ENCODE data around the gene TMEM245.

TMEM245 gene

DNA sequence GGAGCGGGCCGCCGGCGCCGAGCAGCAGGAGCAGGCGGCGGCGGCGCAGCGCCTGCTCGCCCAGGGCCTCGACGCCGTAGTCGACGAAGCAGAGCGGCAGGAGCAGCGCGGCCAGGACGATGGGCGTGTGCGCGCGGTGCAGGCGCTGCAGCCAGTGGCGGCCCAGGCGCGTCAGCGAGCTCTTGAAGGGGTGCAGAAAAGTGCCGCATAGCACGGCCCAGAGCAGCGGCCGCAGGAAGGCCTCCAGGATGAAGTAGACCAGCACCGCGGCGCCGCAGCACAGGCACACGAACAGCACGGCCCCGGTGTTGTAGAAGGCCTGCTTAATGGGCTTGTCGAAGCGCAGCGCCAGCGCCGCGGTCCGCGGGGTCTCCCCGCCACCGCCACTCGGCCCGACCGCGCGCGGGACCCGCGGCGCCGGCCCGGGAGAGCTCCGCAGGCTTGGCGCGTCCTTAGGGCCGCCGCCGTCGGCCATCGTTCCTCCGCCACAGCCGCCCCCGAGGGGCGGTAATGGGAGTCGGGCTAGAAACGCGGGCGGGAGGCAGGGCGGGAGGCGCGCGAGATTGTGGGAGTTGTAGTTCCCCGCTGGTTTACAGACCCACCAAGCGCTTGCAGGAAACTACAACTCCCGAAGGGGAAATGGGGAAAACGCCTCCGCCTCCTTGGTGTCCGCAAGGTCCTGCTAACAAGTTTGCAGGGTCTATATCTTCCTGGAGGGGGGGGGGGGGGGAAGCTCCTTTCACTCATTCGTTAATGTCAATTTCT is at the start of gene TMEM245:
Gene TMEM245, minus strand, starts transcription at position 509 of the 765 bp plus-strand sequence. Its CDS starts 34 bp downstream, at position 475.
- peak; percentile 92 for DNase-seq

GRCh38 chr9:109168170-109168569 is 48.4 kb upstream of the TMEM245 start:
- DNase-seq, result no peak

DNA sequence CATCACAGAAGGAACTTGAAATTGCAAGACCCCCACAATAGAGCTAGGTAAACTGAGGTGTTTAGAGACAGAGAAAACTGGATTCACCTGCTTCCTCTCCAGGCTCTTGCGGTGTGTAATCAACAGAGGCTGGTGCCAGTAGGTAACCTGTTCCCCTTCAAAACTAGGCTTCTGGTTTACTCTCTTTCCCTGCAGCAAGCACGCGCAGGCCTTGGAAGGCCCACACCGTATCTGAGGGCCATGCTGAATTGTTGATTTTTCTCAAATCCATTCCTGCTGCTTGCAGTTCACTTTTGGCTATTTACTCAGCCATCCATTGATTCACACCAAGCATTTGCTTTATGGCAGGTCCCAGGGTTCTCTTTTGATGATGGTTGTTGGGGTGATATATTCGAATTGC is 48.0 kb upstream of the TMEM245 start:
- no peak for DNase-seq

DNA sequence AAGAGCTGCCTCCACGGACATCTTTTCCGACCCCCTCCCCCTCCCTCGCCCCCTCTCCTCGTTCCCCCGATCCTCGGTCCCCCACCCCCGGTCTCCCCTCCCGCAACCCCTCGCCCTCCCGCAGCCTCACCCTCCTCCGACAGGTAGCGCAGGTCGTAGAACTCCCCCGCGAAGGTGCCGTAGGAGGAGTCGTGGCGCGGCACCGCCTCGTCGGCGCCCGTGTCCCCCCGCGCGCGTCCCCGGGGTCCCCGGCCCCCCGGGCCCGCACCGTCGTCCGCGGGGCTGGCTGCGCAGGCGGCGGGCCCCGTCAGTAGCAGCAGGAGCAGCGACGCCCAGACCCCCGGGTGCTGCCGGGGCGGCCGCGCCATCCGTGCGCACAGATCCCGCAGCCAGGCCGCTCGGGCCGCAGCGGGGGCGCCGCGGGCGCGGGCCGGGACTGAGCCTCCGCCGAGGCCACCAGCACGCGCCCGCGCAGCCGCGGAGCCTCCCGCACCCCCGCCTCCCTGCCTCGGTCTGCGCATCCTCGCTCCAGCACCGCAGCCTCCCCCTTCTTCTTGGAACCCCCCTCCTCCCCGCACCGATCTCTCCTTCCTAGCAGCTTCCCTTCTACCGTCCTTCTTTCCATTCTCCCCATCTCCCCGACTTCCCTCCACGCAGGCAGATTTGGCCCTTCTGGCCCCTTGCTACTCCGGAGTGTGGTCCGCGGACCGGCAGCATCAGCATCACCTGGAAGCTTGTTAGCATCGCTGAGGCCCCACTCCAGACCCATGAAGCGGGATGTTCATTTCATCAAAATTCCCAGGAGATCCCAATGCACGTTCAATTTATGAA is 47.2 kb upstream of the TMEM245 start, which contains the start of gene FRRS1L:
Gene FRRS1L, minus strand, starts transcription at position 479 of the 831 bp plus-strand sequence. Its CDS starts 111 bp downstream, at position 368.
- DNase-seq, result no peak

DNA sequence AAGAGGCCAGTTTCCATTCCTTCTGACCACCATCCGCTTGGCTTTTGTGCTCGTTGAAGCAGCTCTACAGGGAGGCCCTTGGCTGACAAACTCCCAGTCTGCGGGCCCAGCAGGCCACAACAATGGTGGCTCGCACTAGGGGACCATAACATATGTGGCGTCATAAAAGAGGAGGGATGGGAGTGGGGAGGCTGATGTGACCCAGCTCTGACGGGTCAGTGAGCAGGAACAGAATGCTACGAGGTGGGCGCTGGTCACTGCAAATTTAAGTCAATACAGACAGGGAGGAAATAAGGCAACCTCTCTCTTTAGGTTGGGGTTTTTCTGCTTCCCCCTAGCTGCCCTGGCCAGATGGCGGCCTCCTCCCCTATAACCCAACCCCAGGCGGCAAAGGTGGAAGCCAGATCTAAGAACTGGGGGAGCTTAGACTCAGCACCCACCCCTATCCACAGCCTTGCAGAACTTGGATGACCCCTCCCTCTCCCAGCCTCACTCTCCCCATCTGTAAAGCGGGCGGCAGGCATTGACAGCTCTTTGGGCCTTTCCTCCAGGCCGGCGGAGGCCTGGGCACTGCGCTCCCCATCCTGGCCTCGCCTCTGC is 46.5 kb upstream of the TMEM245 start:
- no peak for DNase-seq

DNA sequence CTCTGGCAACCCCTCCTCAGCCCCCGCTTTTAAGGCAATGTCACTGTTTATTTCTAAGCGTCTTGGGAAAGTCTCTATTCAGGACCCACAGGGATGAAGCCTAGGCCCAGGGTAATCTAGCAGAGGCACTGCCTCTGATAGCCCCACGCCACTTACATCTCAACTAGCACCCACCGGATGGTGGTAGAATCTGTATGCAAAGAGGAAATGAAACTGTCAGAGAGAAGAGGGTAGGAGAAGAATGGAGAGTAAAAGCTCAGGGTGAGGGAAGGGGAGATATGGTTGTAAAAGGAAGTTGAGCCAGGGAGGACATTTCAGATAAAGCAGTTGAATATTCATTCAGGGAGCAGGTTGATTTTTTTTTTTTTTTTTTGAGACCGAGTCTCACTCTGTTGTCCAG is 44.3 kb upstream of the TMEM245 start:
- DNase-seq, result no peak

- no peak for DNase-seq
These were observed 43.4 kb upstream of the TMEM245 start for GRCh38 chr9:109163194-109163593.

GRCh38 chr9:109162677-109163076 is 42.9 kb upstream of the TMEM245 start:
- no peak for DNase-seq

DNA sequence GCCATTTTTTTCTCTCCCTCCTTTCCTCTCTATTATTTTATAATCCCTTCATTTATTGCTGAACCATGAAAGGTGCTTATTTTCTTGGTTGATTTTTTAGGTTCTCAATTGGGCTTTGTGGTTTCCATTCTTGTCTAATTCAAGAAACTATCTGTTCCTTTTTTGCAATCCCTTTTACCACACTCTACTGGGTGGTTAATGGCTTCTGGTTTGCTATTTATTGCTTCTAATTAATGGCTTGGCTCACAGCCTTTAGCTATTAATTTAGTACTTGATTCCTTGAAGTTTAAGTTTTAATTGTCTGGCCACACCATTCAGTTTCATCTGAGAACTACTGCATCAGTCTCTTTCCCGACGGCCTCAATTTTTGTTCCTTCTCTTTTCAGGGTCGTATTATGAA is 41.7 kb upstream of the TMEM245 start:
- DNase-seq, result no peak

- no peak for DNase-seq
These were observed 39.8 kb upstream of the TMEM245 start for GRCh38 chr9:109159583-109159982.

- DNase-seq, result no peak
These were observed 38.9 kb upstream of the TMEM245 start for GRCh38 chr9:109158651-109159050.

DNA sequence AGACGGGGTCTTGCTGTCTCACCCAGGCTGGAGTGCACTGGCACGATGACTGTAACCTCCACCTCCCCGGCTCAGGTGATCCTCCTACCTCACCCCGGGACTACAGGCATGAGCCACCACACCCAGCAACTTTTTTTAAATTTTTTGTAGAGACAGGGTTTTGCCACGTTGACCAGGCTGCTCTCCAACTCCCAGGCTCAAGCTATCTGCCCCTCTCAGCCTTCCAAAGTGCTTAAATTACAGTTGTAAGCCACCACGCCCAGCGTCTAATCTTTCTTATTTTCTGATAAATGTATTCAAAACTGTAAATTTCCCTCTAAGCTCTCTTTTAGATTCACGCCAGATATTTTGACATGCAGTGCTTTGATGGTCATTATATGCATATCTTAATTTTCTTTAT is 37.0 kb upstream of the TMEM245 start:
- DNase-seq, result no peak

DNA sequence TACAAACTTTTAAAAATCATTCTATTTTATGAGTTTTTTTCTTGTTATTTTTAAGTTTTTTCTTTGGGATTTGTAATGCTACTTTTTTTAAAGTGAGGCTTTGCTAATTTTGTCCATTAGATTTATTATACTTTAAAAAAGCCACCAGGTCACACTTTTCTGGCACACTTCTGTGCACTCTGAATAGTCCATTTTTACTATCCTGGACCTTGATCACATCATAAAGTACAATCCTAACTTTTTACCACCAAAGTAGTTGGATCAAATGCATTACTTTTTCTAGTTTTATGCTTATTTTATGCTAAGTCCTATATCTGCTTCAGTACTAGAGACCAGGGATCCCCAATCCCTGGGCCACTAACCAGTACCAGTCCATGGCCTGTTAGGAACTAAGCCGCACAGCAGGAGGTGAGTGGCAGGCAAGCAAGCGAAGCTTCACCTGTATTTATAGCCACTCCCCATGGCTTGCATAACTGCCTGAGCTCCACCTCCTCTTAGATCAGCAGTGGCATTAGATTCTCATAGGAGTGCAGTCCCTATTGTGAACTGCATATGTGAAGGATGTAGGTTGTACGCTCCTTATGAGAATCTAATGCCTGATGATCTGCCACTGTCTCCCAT is 31.3 kb upstream of the TMEM245 start:
- no peak for DNase-seq

GRCh38 chr9:109149722-109150121 is 30.0 kb upstream of the TMEM245 start:
- no peak for DNase-seq

GRCh38 chr9:109149089-109149488 is 29.3 kb upstream of the TMEM245 start:
- no peak for DNase-seq

DNA sequence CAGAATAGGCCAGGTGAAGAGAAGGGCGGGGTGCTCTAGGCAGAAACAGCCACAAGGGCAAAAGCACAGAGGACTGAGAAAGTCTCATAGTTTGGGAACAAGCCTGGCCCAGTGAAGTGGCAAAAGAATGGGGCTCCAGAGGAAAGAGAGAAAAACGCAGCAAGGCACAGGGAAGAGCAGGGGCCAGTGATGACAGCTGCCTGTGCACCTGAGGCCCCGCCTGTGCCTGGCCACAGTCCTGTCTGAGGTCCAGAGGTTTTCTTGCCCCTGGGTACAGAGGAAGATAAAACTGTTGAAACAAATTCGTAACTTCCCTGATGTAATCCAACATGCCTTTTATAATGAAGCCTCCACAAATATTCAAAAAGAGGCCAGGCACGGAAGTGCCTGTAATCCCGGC is 25.3 kb upstream of the TMEM245 start:
- DNase-seq, result no peak

GRCh38 chr9:109143881-109144562 is 24.3 kb upstream of the TMEM245 start:
- DNase-seq, result no peak

DNA sequence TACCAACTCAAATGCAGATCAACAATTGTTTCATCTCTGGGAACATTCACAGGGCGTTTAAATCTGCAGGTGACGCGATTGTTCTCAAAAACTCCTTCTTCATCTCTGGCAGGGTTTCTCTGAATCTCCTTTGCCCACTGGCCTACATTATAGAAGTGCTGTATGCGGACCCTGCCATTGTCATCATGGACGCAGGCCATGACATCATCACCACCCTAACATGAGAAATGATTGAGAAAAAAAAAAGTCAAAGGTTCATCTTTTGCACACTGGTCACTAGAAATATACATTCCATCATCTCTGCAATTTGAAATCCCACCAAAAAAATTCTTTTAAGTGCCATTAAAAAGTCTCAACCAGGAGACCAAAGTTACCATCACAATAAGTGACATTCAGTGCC is 21.6 kb upstream of the TMEM245 start:
- no peak for DNase-seq

- no peak for DNase-seq
These were observed 20.1 kb upstream of the TMEM245 start for GRCh38 chr9:109139851-109140250.

DNA sequence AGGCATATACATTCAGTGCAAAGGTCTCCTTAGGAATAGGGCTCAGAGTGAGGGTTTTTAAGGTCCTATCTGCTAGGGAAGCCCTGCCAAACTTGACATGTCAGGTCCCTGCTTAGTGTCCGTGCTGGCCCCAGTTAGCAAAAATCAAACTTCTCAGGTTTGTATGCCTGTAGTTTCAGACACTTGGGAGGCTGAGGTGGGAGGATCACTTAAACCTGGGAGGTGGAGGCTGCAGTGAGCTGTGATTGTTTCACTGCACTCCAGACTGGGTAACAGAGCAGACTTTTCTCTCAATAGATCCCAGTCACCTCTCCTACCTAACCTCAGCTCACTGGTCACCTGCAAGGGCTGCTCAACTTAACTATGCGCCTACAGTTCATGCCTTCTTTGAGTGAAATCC is 18.7 kb upstream of the TMEM245 start:
- DNase-seq, result no peak

- DNase-seq, result no peak
These were observed 14.4 kb upstream of the TMEM245 start for GRCh38 chr9:109134167-109134578.

DNA sequence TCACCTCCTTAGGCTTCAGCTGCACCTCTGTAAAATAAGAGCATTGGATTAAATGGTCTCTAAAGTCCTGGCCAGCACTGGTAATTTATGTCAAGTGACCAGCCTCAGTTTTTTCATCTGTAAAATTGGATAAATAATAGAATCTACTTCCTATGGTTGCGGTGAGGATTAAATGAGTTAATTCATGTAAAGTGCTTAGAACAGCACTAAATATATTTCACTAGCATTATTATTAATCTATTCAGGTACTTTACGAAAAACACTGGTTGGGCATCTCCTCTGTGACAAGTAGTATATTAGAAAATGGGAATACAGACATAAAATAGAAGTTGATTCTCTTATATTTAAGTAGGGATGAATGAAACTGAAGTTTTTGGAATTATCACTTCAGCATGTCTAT is 13.8 kb upstream of the TMEM245 start:
- DNase-seq, result no peak

Data from T1000 (cell line).